Peyer's patch (tissue), 4 donors: ENCODE measurements around the gene HMGXB3.

Source experiments
- CTCF ChIP-seq, 6 experiments: fragments of 450-650 bp in 4 of 6; fragments of 200-600 bp in 2 of 6; sonication (generic) in 1 of 6; IDR thresholded peaks; one replicate each; pipeline ENCODE4 v1.5.1; 2017 to 2019; ENCODE audit warnings: antibody characterized with exemption in 6 of 6, mild to moderate bottlenecking in 3 of 6, moderate library complexity in 1 of 6
- POLR2A ChIP-seq, 2 donors: fragments of 450-650 bp; IDR thresholded peaks; one replicate each; pipeline ENCODE4 v1.5.1; 2017; ENCODE audit warnings: antibody characterized with exemption in 2 of 2, mild to moderate bottlenecking in 2 of 2, moderate library complexity in 2 of 2

- TF ChIP-seq CTCF (IDR thresholded peaks at IDR 0.05) (no peak), POLR2A (IDR thresholded peaks at IDR 0.05) (no peak)
Measured at GRCh38 chr5:150085950-150086715, 85.6 kb downstream of the HMGXB3 start, which contains the start of gene CSF1R.
